NCI-H2081 (cell line): Measurements from ENCODE around the gene KRT14.

Experiments used
- DNase-seq, 2 experiments: peaks; one replicate each; lab custom pipeline; 2025; lab: John Stamatoyannopoulos, UW

Gene KRT14

GRCh38 chr17:41578971-41579370 is 7.7 kb downstream of the KRT14 start:
- DNase-seq: no peak

GRCh38 chr17:41578538-41578937 is 8.2 kb downstream of the KRT14 start:
- DNase-seq: no peak

GRCh38 chr17:41576740-41577139 is 10.0 kb downstream of the KRT14 start:
- DNase-seq: peak in 1 of 2 experiments; percentile 30

- no peak for DNase-seq
Measured at GRCh38 chr17:41575336-41575735, 11.4 kb downstream of the KRT14 start.

- DNase-seq: no peak
Measured at GRCh38 chr17:41571561-41572434, 14.9 kb downstream of the KRT14 start, which contains the start of gene KRT9. TSS of gene KRT9 (minus strand) at chr17:41572059. CDS start at chr17:41571992, 67 bp downstream.

GRCh38 chr17:41567317-41567716 is 19.4 kb downstream of the KRT14 start:
- DNase-seq: no peak

GRCh38 chr17:41565338-41565737 is 21.4 kb downstream of the KRT14 start:
- DNase-seq: no peak

- no peak for DNase-seq
Measured at GRCh38 chr17:41563607-41564170, 23.0 kb downstream of the KRT14 start.

- no peak for DNase-seq
Measured at GRCh38 chr17:41561554-41561953, 25.1 kb downstream of the KRT14 start.

- DNase-seq: no peak
Measured at GRCh38 chr17:41559548-41559947, 27.1 kb downstream of the KRT14 start.

- no peak for DNase-seq
Measured at GRCh38 chr17:41556931-41557330, 29.8 kb downstream of the KRT14 start.

- DNase-seq: no peak
Measured at GRCh38 chr17:41556306-41556705, 30.4 kb downstream of the KRT14 start.

GRCh38 chr17:41555105-41555887 is 31.4 kb downstream of the KRT14 start:
- no peak for DNase-seq

GRCh38 chr17:41553987-41554680 is 32.6 kb downstream of the KRT14 start:
- no peak for DNase-seq

GRCh38 chr17:41553176-41553575 is 33.5 kb downstream of the KRT14 start:
- no peak for DNase-seq

GRCh38 chr17:41552455-41552854 is 34.2 kb downstream of the KRT14 start:
- DNase-seq: no peak

- DNase-seq: no peak
Measured at GRCh38 chr17:41551365-41551764, 35.3 kb downstream of the KRT14 start.

GRCh38 chr17:41549596-41550039 is 37.1 kb downstream of the KRT14 start:
- no peak for DNase-seq

GRCh38 chr17:41548844-41549595 is 37.7 kb downstream of the KRT14 start:
- DNase-seq: peak; percentile 85 to 88

- DNase-seq: no peak
Measured at GRCh38 chr17:41547921-41548843, 38.5 kb downstream of the KRT14 start.
